NCI-H510A treated with DMSO at 0.1 percent for 48 hours (cell line): Measurements from ENCODE around the gene MAGI1.
"Not testable (repeated sequence)": the region's sequence is repeated elsewhere in the genome, so short reads cannot be mapped to it uniquely, and the experiment has no call there.

Source experiments
- DNase-seq: peaks from one replicate; lab custom pipeline; 2025; lab: John Stamatoyannopoulos, UW

The MAGI1 gene

GRCh38 chr3:65873869-65874268 lies 164.8 kb downstream of the MAGI1 start:
- DNase-seq: no peak

- DNase-seq: no peak
Observed at GRCh38 chr3:65873028-65873427, 165.7 kb downstream of the MAGI1 start.

- peak; percentile 52 for DNase-seq
Observed at GRCh38 chr3:65871305-65872141, 167.2 kb downstream of the MAGI1 start.

DNA sequence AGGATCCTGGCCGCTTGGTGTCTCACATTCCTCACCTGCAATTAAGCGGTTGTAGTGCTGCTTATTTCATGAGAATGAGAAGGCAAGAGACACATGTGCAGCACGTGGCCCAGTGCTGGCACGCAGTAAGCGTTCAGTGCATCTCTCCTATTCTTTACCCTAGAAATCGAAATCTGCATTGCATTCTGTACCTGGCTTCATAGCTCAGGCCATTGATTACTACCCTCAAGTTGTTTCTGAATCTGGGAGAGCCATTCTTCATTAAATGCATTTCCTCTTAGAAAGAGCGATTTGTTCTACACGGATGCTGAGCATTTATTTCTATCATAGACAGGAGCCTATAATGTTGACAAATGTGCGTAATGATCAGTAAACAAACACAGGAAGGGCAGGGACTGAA lies 168.9 kb downstream of the MAGI1 start:
- no peak for DNase-seq

- DNase-seq: no peak
Observed at GRCh38 chr3:65867463-65868210, 171.1 kb downstream of the MAGI1 start.

- DNase-seq: no peak
Observed at GRCh38 chr3:65864357-65864904, 174.3 kb downstream of the MAGI1 start.

GRCh38 chr3:65861718-65862117 lies 177.0 kb downstream of the MAGI1 start:
- no peak for DNase-seq

- not testable (repeated sequence) for DNase-seq
Observed at GRCh38 chr3:65859612-65860011, 179.1 kb downstream of the MAGI1 start.

- no peak for DNase-seq
Observed at GRCh38 chr3:65858749-65859148, 180.0 kb downstream of the MAGI1 start.

DNA sequence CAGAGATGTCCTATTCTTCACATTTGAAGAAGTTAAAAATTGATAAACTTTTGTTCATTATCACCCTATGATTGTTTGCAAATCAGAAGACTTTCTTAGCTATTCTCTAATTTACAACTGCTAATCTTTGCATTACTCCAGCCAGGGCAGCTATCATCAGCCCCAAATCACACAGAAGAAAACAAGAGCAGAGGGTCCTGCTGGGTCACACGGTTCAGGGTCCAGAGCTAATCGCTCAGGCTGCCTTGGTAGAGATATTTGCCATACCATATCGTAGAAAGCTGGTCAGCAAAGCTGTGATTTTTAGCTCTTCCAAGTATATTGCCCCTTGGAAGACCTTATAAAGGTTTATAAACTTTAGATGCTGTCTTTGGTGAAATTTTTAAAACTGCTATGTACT lies 181.4 kb downstream of the MAGI1 start:
- DNase-seq: no peak

DNA sequence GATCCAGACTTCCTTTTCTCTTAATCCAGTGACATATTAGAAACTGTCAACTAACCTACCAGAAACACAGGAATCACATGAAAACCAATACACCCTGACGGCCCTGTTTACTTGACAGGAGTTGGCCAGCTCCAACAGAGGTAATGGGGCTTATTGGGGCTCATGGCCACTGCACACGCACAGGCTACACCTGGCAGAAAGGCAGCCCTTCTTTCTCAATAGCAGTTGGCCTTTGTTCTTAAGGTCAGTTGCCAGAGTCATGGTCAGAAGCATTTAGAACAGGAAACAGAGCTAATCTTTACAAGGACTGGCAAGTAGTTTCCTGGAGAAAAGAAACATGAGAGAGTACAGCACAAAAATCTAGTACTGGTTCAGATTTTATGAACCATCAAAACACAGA lies 181.8 kb downstream of the MAGI1 start:
- no peak for DNase-seq

DNA sequence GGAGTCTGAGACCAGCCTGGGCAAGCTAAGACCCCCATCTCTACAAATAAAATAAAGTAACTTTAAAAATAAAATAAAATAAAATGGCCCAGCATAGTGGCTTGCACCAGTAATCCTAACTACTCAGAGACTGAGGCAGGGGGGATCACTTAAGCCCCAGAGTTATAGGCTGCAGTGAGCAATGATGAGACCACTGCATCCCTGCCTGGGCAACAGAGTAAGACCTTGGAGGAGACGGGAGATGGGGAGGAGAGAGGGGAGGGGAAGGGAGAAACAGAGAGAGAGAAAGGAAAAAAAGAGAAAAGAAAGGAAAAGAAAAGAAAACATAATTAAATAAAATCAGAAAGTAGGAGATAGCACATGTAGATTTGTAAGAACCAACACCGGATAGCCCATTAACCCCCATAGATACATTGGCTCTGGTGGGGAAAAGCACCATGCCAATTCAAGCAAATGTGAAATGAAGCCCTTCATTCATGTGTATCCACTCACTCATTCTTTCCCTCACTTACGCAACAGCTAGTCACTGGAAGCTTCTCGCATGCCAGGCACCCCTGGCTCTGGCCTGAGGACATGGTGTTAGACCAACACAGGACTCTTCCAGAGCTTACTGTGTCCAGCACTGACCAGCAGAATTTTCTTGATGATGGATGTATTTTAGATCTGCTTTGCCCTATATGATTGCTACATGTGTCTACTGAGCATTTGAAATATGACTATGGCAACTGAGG lies 183.2 kb downstream of the MAGI1 start:
- DNase-seq: no peak

- DNase-seq: peak; percentile 79
Observed at GRCh38 chr3:65854606-65855304, 184.0 kb downstream of the MAGI1 start.

- DNase-seq: no peak
Observed at GRCh38 chr3:65851827-65852226, 186.9 kb downstream of the MAGI1 start.

- DNase-seq: no peak
Observed at GRCh38 chr3:65850261-65850660, 188.5 kb downstream of the MAGI1 start.

DNA sequence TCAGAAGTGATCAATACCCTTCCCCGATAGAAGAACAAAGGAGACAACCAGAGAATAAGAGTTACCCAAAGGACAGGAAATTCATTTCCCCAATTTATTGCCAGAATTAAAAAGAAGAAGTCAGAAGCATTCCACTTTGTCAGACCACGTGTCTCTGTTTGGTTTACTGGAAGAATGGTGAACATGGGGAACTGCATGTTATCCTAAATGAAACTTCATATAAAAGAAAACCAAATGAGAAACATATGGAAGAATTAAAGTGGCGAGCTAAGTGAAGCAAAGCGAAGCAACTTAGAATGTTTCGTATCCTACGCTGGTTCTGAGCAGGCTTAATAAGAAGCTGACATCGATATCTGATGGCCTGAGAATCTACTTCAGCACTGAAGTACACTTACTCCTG lies 190.7 kb downstream of the MAGI1 start:
- DNase-seq: no peak

- no peak for DNase-seq
Observed at GRCh38 chr3:65846936-65847335, 191.8 kb downstream of the MAGI1 start.

DNA sequence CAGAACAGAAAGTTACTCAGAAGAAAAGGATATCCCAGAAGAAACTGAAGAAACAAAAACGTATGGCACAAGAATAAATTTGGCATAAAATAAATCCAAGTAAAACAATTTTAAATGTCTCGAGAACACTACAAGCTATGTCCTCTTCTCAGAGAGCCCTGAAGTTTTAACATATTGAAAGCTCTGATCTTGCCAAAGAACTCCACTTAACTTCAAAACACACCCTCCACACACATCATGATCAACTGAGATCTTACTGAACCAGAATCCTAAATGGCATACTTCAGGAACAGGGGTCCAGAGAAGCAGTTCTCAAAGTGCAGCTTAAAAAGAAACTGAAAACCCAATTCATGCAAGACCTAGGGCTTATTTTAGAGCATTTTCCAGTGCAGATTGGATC lies 194.3 kb downstream of the MAGI1 start:
- no peak for DNase-seq

- no peak for DNase-seq
Observed at GRCh38 chr3:65843732-65844131, 195.0 kb downstream of the MAGI1 start.

DNA sequence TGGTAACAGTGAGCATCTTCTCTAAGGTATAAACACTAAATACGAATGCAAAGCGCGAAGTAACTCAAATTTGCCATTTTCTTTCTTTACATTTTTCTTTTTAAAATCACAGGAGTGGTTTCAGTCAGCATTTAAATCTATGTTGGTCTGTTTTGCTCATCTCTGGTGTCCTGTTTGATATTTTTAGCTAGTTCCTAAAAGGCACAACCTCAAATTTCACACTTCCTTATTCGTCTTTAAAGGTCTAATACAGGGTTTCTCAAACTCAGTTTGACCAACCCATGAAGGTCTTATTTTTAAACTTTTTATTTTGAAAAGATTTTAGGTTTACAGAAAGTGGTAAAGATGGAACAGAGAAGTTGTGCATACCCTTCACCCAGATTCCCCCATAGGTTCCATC lies 201.1 kb downstream of the MAGI1 start:
- no peak for DNase-seq

DNA sequence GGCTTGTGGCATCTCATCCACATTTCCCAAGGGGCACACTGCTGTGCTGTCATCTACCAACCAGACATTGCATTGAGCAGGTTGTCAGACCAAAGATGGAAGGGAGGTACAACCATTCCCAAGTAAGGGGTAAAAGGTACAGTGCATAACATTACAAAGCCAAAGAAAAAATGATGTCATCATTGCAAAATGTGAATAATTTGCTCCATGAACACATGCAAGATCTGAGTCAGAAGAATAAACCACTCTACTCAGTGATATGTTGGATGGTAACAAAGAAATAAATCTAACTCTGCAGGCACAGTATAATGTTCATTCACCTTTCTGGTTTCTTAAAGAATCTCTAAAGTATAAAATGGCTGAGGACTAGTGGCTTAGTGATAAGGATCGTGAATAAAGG lies 202.7 kb downstream of the MAGI1 start:
- DNase-seq: no peak
